Activated CD8-positive, alpha-beta memory T cell treated with anti-CD3 and anti-CD28 coated beads, Interleukin-2, amount 50 U/mL, for 24 hours (primary cell): ENCODE measurements around the gene IGF2R.
"Not testable (repeated sequence)": the region's sequence is repeated elsewhere in the genome, so short reads cannot be mapped to it uniquely, and the experiment has no call there.

ENCODE experiments used
- DNase-seq: peaks from one replicate; pipeline ENCODE4 v3.0.0-alpha.2; 2020; ENCODE audit errors: extremely low read depth

IGF2R gene

DNA sequence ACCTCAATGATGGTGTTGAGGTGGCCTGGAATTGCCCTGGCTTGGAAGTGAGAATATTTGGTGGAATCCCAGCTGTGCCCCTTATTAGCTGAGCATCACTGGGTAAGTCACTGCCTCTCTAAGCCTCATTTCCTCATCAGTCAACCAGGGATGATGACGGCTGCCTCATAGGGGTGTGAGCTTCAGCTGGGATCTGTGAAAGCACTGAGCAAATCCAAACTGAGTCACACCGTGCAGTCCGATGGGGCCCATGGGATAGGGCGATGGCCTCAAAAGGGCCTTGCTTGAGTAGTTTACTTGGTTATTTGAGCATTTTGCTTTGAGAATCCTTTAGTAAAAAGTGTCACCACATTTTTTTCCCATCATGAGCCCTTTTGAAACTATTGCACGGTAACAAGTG lies 153.9 kb downstream of the IGF2R start:
- no peak for DNase-seq

GRCh38 chr6:160124007-160124406 lies 155.1 kb downstream of the IGF2R start:
- no peak for DNase-seq

GRCh38 chr6:160124605-160125004 lies 155.7 kb downstream of the IGF2R start:
- no peak for DNase-seq

GRCh38 chr6:160125105-160125504 lies 156.2 kb downstream of the IGF2R start:
- not testable (repeated sequence) for DNase-seq

- DNase-seq: no peak
Observed at GRCh38 chr6:160127270-160128124, 158.6 kb downstream of the IGF2R start.

DNA sequence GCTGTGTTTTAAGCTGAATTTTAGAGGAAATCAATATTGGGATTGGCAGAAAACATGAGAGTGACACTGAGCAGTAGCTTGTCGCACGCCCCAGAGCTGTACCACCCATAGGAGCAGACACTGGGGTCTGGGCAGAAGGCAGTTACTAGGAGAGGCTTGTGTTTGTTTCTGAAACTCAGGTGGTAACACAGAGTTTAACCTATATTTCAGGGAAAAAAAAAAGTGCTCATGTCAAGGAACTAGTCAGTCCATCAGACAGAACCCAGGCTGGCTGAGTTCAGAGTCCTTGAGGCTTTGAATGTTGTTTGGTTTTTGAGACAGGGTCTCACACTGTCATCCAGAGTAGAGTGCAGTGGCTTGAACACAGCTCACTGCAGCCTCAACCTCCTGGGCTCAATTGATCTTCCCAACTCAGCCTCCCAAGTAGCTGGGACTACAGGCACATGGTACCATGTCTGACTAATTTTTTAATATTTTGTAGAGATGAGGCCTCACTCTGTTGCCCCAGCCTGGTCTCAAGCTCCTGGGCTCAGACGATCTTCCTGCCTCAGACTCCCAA lies 159.3 kb downstream of the IGF2R start:
- DNase-seq: no peak

DNA sequence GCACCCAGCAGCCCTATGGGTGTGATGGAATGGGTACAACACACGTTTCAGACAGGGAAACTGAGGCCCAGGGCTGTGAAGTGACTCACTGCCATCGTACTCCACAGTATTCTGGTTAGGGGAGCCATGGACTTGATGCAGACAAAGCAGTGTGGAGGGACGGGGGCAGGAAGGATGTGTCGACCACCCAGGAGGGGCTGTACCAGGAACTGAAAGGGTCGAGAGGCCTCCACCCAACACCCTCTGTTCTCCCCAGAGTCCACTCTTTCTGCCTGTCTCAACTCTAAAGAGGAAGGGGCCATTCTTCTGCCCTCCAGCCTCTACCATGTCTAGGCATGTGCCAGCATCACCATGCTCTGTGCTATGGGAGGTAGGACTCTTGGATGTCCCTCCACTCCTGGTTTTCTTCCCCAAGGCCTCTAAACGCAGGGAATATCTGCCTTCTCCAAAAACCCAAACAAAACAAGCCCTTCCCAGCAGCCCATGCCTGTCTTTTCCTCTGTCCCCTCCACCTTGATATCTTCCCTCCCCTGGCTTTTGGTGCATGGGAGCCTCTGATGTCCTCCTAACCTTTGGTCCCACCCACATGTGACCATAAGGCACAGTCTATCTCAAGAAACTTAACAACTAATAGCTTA lies 160.1 kb downstream of the IGF2R start:
- DNase-seq: no peak

- no peak for DNase-seq
Observed at GRCh38 chr6:160129881-160130615, 161.2 kb downstream of the IGF2R start.

DNA sequence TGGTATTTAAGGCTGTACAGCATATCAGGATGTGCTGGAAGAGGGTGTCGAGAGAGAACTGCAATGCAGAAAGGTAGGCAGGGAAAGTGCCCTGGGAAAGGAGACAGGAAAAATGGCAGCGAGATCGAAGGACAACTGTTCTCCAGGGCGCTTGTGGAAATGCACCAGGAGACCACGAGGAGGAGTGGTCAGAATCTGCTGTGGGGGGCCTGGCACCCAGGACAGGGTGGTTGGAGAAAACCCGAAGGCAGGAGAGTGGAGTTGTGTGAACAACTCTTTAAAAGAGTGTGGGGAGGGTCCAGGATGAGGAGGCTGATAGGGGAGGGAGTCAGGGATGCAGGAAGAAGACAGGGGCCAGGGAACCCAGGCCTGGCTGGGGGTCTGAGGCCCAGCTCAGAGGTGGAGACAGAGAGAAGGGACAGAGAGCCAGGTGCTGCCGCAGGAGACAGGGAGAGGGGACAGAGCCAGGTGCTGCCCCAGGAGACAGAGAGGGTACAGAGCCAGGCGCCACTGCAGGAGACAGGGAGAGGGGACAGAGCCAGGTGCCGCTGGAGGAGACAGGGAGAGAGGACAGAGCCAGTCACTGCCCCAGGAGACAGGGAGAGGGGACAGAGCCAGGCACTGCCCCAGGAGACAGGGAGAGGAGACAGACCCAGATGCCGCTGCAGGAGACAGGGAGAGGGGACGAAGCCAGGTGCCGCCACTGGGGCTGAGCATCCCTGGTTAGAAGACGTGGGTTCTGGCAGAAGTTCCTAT lies 162.0 kb downstream of the IGF2R start:
- DNase-seq: no peak

DNA sequence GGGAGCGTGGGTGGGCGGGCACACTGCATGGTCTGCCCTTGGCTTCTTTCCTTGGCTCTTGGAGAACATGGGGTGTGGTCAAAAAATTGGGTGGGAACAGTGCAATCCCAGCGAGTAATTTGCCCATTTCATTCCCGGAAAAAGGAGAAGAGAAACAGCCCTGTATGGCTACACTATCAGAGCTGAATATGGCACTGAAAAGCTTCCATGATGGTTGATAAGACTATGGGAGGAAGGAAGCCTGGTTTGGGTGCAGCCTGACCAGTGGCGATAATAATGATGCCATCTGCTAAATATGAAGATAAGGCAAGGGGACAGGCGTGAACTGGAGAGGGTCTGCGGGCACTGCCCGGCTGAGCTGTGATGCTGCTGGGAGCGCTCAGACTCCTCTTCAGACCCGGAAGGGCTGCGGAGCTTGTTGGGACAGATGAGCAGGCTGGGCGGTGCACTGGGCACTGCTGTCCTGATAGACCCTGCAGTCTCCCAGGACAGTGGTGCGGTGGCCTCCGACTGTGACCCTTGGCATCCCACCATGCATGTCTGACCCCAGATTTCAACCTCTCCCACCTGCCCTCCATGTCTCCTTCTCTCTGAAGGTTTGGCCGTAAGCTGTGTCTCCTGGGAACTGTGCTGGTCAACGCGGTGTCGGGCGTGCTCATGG lies 162.9 kb downstream of the IGF2R start:
- DNase-seq: no peak

- no peak for DNase-seq
Observed at GRCh38 chr6:160132297-160132637, 163.4 kb downstream of the IGF2R start.

- DNase-seq: no peak
Observed at GRCh38 chr6:160132776-160133338, 164.0 kb downstream of the IGF2R start.

GRCh38 chr6:160133441-160134336 lies 164.8 kb downstream of the IGF2R start:
- DNase-seq: no peak

DNA sequence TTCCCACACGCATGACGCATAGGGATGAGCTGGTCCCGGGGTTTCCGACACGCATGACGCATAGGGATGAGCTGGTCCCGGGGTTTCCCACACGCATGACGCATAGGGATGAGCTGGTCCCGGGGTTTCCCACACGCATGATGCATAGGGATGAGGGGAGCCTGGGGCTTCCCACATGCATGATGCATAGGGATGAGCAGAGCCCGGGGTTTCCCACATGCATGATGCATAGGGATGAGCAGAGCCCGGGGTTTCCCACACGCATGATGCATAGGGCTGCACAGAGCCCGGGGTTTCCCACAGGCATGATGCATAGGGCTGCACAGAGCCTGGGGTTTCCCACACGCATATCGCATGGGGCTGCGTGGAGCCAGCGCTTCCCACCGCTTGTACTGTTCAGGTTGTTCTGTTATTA lies 165.5 kb downstream of the IGF2R start:
- DNase-seq: not testable (repeated sequence)

DNA sequence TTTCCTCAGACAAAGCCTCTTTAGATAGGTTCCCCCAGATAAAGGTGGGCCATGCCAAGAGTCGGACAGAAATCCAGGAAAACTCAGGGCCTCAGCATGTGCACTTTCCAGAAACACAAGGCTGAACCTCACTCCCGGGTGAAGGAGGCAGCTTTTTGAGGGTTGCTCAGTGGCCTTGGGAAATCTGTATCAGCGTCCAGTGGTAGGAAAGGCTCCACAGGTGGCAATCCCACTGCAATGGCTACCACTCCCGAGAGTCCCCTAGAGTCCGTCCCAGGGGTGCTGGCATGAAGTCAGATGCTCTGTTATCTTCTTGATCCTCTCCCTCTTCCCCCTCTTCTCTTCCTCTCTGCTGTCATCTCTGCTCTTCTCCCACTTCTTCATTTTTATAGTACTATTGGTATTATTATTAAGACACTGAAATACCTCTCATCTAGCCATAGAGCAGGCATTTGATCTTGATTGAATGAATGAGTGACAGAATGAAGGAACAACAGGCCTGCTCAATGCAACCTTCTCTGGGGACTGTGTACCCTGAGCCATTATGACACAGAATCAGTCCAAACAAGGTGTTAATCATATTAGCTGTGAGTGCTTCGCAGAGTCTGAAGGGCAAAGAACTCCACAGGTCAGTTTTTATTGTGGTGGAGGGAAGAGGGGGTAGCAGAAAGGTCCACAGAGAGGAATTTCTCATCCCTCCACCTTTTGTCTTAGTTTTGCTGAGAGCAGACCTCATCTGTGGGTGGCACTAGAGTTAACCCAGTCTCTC lies 166.1 kb downstream of the IGF2R start:
- DNase-seq: no peak

GRCh38 chr6:160135907-160136655 lies 167.2 kb downstream of the IGF2R start:
- DNase-seq: no peak

GRCh38 chr6:160137130-160137988 lies 168.5 kb downstream of the IGF2R start:
- DNase-seq: no peak
